ENCODE measurements around the gene TMEM242.

TMEM242 gene

DNA sequence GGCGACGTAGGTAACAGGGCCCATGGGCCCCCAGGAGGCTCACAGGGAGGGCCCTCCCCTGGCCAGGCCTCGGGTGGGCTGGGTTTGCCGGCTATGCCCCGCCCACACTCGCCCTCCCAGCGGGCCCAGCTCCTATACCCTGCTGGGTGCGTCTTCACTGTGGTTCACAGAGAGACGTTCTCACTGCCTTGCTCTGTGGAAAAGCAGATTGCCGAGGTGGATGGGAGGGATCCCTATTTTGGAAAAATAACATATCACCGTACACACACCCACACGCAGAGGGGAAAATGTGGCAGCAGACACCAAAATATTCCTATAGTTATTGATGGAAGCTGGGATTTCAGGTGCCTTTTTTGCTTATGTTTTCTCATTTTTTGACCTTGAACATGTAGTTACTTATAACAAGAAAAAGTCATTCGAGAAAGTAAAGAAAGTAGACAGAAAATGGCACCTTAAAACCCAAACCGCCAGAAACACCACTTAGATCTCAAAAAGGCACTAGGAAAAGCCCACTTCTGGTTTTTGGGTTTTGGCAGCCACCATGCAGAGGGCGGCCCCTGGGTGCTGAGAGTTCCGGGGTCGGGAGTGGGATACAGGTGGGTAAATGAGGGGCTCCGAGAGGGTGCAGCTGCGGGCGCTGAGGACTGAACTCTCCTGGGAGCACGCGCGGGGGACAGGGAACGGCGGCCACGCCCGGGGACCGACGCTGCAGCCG is 49.4 kb downstream of the TMEM242 start:
- DNase-seq (ENCODE audit: low spot score) (no peak), ATAC-seq (ENCODE audit: low read depth) (peak; percentile 24; the same call in 1 of the 3 replicates)
- Histone ChIP-seq H3K36me3 (ENCODE audit: low read depth) (no peaks in the 10 kb centered on the region), H3K27ac (ENCODE audit: poor library complexity, severe bottlenecking) (no peak overlapping the region), H3K9me3 (ENCODE audit: severe bottlenecking) (no peaks in the 10 kb centered on the region), H3K4me1 (ENCODE audit: insufficient read depth, poor library complexity, severe bottlenecking) (peaks cover 2% of the 10 kb centered on the region), H3K27me3 (ENCODE audit: insufficient read depth, poor library complexity, severe bottlenecking) (no peaks in the 10 kb centered on the region), H3K4me3 (ENCODE audit: severe bottlenecking) (peak overlapping the region; percentile 58)
- no peak for TF ChIP-seq CTCF (IDR thresholded peaks at IDR 0.05; ENCODE audit: poor library complexity, severe bottlenecking)

- peaks cover 2% of the 10 kb centered on the region for H3K4me1 ChIP-seq (ENCODE audit: insufficient read depth, poor library complexity, severe bottlenecking)
- H3K27ac ChIP-seq (ENCODE audit: poor library complexity, severe bottlenecking) = no peak overlapping the region
- no peak for ATAC-seq (ENCODE audit: low read depth)
- no peaks in the 10 kb centered on the region for H3K9me3 ChIP-seq (ENCODE audit: severe bottlenecking)
- H3K36me3 ChIP-seq (ENCODE audit: low read depth) = no peaks in the 10 kb centered on the region
- TF ChIP-seq CTCF (IDR thresholded peaks at IDR 0.05; ENCODE audit: poor library complexity, severe bottlenecking) = no peak
- no peak for DNase-seq (ENCODE audit: low spot score)
- no peak overlapping the region for H3K4me3 ChIP-seq (ENCODE audit: severe bottlenecking)
- H3K27me3 ChIP-seq (ENCODE audit: insufficient read depth, poor library complexity, severe bottlenecking) = no peaks in the 10 kb centered on the region
Measured at GRCh38 chr6:157272866-157273755, 50.2 kb downstream of the TMEM242 start.

- no peaks in the 10 kb centered on the region for H3K36me3 ChIP-seq (ENCODE audit: low read depth)
- peaks cover 2% of the 10 kb centered on the region for H3K4me1 ChIP-seq (ENCODE audit: insufficient read depth, poor library complexity, severe bottlenecking)
- ATAC-seq (ENCODE audit: low read depth) = no peak
- DNase-seq (ENCODE audit: low spot score) = no peak
- no peak overlapping the region for H3K27ac ChIP-seq (ENCODE audit: poor library complexity, severe bottlenecking)
- H3K4me3 ChIP-seq (ENCODE audit: severe bottlenecking) = no peak overlapping the region
- no peaks in the 10 kb centered on the region for H3K27me3 ChIP-seq (ENCODE audit: insufficient read depth, poor library complexity, severe bottlenecking)
- no peaks in the 10 kb centered on the region for H3K9me3 ChIP-seq (ENCODE audit: severe bottlenecking)
- no peak for TF ChIP-seq CTCF (IDR thresholded peaks at IDR 0.05; ENCODE audit: poor library complexity, severe bottlenecking)
Measured at GRCh38 chr6:157272372-157272771, 50.9 kb downstream of the TMEM242 start.

DNA sequence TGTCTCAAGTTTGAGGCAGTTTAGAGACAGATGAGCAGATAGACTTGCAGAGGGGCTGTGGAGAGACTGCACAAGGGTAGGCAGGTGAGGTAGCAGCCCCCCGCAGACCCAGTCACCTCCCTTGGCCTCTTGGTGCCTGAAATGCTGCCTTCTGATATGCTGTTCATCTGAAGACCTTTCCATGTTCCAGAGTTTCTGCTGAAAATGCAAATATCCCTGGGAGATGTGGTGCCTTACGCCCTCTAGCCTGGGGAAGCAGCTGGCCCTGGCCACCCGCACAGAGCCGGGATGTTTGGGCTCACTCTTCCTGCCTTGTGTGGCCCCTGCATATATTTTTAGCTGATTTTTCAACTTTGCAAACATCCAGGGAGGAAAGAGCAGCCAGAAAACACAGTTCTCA is 51.4 kb downstream of the TMEM242 start:
- Histone ChIP-seq H3K4me1 (ENCODE audit: insufficient read depth, poor library complexity, severe bottlenecking) (peaks cover 2% of the 10 kb centered on the region), H3K4me3 (ENCODE audit: severe bottlenecking) (no peak overlapping the region), H3K9me3 (ENCODE audit: severe bottlenecking) (no peaks in the 10 kb centered on the region), H3K27me3 (ENCODE audit: insufficient read depth, poor library complexity, severe bottlenecking) (no peaks in the 10 kb centered on the region), H3K36me3 (ENCODE audit: low read depth) (no peaks in the 10 kb centered on the region), H3K27ac (ENCODE audit: poor library complexity, severe bottlenecking) (no peak overlapping the region)
- no peak for ATAC-seq (ENCODE audit: low read depth)
- no peak for DNase-seq (ENCODE audit: low spot score)
- TF ChIP-seq CTCF (IDR thresholded peaks at IDR 0.05; ENCODE audit: poor library complexity, severe bottlenecking) = no peak

Data from RWPE2 (cell line).